Pulmonary artery endothelial cell (primary cell): ENCODE measurements around the gene SIPA1L3. TPM values are rescaled to one million over a fixed set of nuclear protein-coding genes. Genes with fewer than 3 reads are reported as not detected.
"Not testable (repeated sequence)": the region's sequence is repeated elsewhere in the genome, so short reads cannot be mapped to it uniquely, and the experiment has no call there.

ENCODE experiments used
- DNase-seq: peaks from one replicate; pipeline ENCODE4 v3.0.0-alpha.2; 2011; ENCODE audit warnings: low read depth, low spot score
- total RNA-seq: library from RNA; depleted of rRNA; stranded (reverse); fragments of >200 nt; gene quantifications from 2 replicates; pipeline ENCODE4 v1.2.3, GENCODE V29; 2014

SIPA1L3 gene
- total RNA-seq, 1 donor from 2014 or later, result 9.7 TPM

GRCh38 chr19:38068826-38069225, 161.8 kb downstream of the SIPA1L3 start:
- no peak for DNase-seq

GRCh38 chr19:38070573-38070972, 163.6 kb downstream of the SIPA1L3 start:
- no peak for DNase-seq

- not testable (repeated sequence) for DNase-seq
Measured at GRCh38 chr19:38071054-38071453, 164.0 kb downstream of the SIPA1L3 start.

GRCh38 chr19:38071647-38072046, 164.6 kb downstream of the SIPA1L3 start:
- no peak for DNase-seq

GRCh38 chr19:38072776-38073750, 166.1 kb downstream of the SIPA1L3 start:
- no peak for DNase-seq

GRCh38 chr19:38073841-38074685, 167.1 kb downstream of the SIPA1L3 start:
- DNase-seq, result no peak

GRCh38 chr19:38076337-38076736, 169.3 kb downstream of the SIPA1L3 start:
- DNase-seq, result no peak

GRCh38 chr19:38078302-38078930, 171.4 kb downstream of the SIPA1L3 start:
- no peak for DNase-seq

GRCh38 chr19:38079926-38080380, 172.9 kb downstream of the SIPA1L3 start:
- DNase-seq, result peak; percentile 43

GRCh38 chr19:38081547-38082255, 174.7 kb downstream of the SIPA1L3 start:
- DNase-seq, result no peak

GRCh38 chr19:38082256-38083118, 175.5 kb downstream of the SIPA1L3 start:
- no peak for DNase-seq

GRCh38 chr19:38084196-38084595, 177.2 kb downstream of the SIPA1L3 start:
- DNase-seq, result no peak

- DNase-seq, result no peak
Measured at GRCh38 chr19:38089440-38089839, 182.4 kb downstream of the SIPA1L3 start.

GRCh38 chr19:38093154-38093553, 186.1 kb downstream of the SIPA1L3 start:
- DNase-seq, result no peak

- DNase-seq, result no peak
Measured at GRCh38 chr19:38093587-38093986, 186.6 kb downstream of the SIPA1L3 start.

GRCh38 chr19:38095411-38096308, 188.7 kb downstream of the SIPA1L3 start:
- peak; percentile 33 for DNase-seq

GRCh38 chr19:38099966-38100365, 193.0 kb downstream of the SIPA1L3 start:
- DNase-seq, result no peak

GRCh38 chr19:38100589-38100988, 193.6 kb downstream of the SIPA1L3 start:
- DNase-seq, result no peak

- no peak for DNase-seq
Measured at GRCh38 chr19:38101723-38102122, 194.7 kb downstream of the SIPA1L3 start.
